B cell (primary cell): ENCODE results near the gene KCNK13. TPM values are rescaled to one million over a fixed set of nuclear protein-coding genes. Genes with fewer than 3 reads are reported as not detected.

ENCODE experiments used
- ATAC-seq: fragments of 200-7000 bp; cut with Tn5 transposase; one replicate; pipeline ENCODE4 v1.10.0; 2021; ENCODE audit warnings: low read depth, mild to moderate bottlenecking, moderate number of reproducible peaks, moderate library complexity
- CTCF ChIA-PET: fragments of 350-600 bp; sonication (Branson Sonifier 250); formaldehyde crosslinking; loops from one replicate; lab custom pipeline; 2021; ENCODE audit warnings: antibody characterized with exemption, inconsistent platforms; lab: Charles Lee
- POLR2A ChIA-PET: fragments of 350-600 bp; sonication (Branson Sonifier 250); formaldehyde crosslinking; loops from one replicate; lab custom pipeline; 2021; ENCODE audit warnings: antibody characterized with exemption; lab: Charles Lee
- DNase-seq: peaks from one replicate; pipeline ENCODE4 v3.0.0; 2013
- H2AFZ ChIP-seq: 2 replicates; pipeline ENCODE4 v1.6.1; 2012; ENCODE audit warnings: mild to moderate bottlenecking, low read depth, low read length; ENCODE audit not compliant: insufficient read depth, poor library complexity, severe bottlenecking
- H3K27ac ChIP-seq, 2 donors: 1 replicate in 1 of 2; 2 replicates in 1 of 2; pipeline ENCODE4 v1.5.1; 2012 to 2013; ENCODE audit warnings: low read length in 2 of 2, mild to moderate bottlenecking in 2 of 2, moderate library complexity in 1 of 2
- H3K27me3 ChIP-seq, 4 experiments: fragments of 200-600 bp in 1 of 4; sonication (generic) in 1 of 4; replicated peaks in 1 of 4; 1 replicate in 2 of 4; 2 replicates in 2 of 4; pipeline versions ENCODE4 v1.6.1 to v1.7.0; 2013 to 2016; ENCODE audit warnings: low read length in 3 of 4, mild to moderate bottlenecking in 2 of 4, mixed read lengths in 1 of 4, moderate library complexity in 1 of 4; ENCODE audit not compliant: insufficient read depth in 4 of 4, control insufficient read depth in 3 of 4; ENCODE audit errors: control extremely low read depth in 1 of 4
- H3K36me3 ChIP-seq, 2 experiments: replicated peaks in 1 of 2; 1 replicate in 1 of 2; 2 replicates in 1 of 2; pipeline versions ENCODE4 v1.6.1 to v1.7.1; 2013; ENCODE audit warnings: low read length in 1 of 2; ENCODE audit not compliant: insufficient read depth in 2 of 2, control insufficient read depth in 1 of 2; ENCODE audit errors: control extremely low read depth in 1 of 2, extremely low read depth in 1 of 2
- H3K4me1 ChIP-seq, 2 donors: fragments of 200-600 bp in 1 of 2; sonication (generic) in 1 of 2; 1 replicate in 1 of 2; 2 replicates in 1 of 2; pipeline versions ENCODE4 v1.5.1 to v1.6.1; 2013 to 2017; ENCODE audit warnings: low read length in 2 of 2; ENCODE audit not compliant: control insufficient read depth in 2 of 2, insufficient read depth in 2 of 2
- H3K4me2 ChIP-seq: replicated peaks from 2 replicates; pipeline ENCODE3; 2012; ENCODE audit warnings: mild to moderate bottlenecking, low read depth, low read length; ENCODE audit not compliant: poor library complexity, severe bottlenecking
- H3K4me3 ChIP-seq, 5 experiments: fragments of 200-600 bp in 1 of 5; sonication (generic) in 1 of 5; 1 replicate in 3 of 5; 2 replicates in 2 of 5; pipeline versions ENCODE4 v1.5.1 to v1.7.0; 2011 to 2016; ENCODE audit warnings: low read length in 4 of 5, mild to moderate bottlenecking in 4 of 5, low read depth in 2 of 5, control low read depth in 1 of 5, moderate library complexity in 1 of 5; ENCODE audit not compliant: insufficient read depth in 1 of 5; ENCODE audit errors: control extremely low read depth in 1 of 5, extremely low read depth in 1 of 5
- H3K79me2 ChIP-seq: fragments of 200-600 bp; sonication (generic); one replicate; pipeline ENCODE4 v1.6.0; 2016; ENCODE audit warnings: low read length; ENCODE audit not compliant: control insufficient read depth, insufficient read depth
- H3K9ac ChIP-seq: fragments of 200-600 bp; sonication (generic); 2 replicates; pipeline ENCODE4 v1.6.1; 2017; ENCODE audit warnings: mild to moderate bottlenecking, low read length, moderate library complexity
- H3K9me3 ChIP-seq, 3 donors: one replicate each; pipeline versions ENCODE4 v1.6.1 to v1.7.1; 2013; ENCODE audit warnings: low read length in 2 of 3; ENCODE audit not compliant: control insufficient read depth in 2 of 3, insufficient read depth in 1 of 3; ENCODE audit errors: control extremely low read depth in 1 of 3
- H4K20me1 ChIP-seq: 2 replicates; pipeline ENCODE4 v1.6.0; 2012; ENCODE audit warnings: mild to moderate bottlenecking, low read length; ENCODE audit not compliant: insufficient read depth, control insufficient read depth, poor library complexity, severe bottlenecking
- H3K27ac Mint-ChIP-seq: one replicate; pipeline ENCODE4 v1.8.0; 2021; ENCODE audit warnings: mixed read lengths
- H3K27me3 Mint-ChIP-seq: one replicate; pipeline ENCODE4 v1.8.0; 2021; ENCODE audit warnings: mixed read lengths
- H3K4me1 Mint-ChIP-seq: one replicate; pipeline ENCODE4 v1.8.0; 2021; ENCODE audit warnings: mixed read lengths
- H3K4me3 Mint-ChIP-seq: one replicate; pipeline ENCODE4 v1.8.0; 2021; ENCODE audit warnings: mixed read lengths
- H3K9me3 Mint-ChIP-seq: one replicate; pipeline ENCODE4 v1.8.0; 2022; ENCODE audit warnings: mixed read lengths; ENCODE audit not compliant: insufficient read depth
- EZH2 ChIP-seq: IDR thresholded peaks from 2 replicates; pipeline ENCODE4 v1.6.1; 2012; ENCODE audit warnings: borderline replicate concordance, low read depth, mild to moderate bottlenecking, moderate library complexity, low read length; ENCODE audit not compliant: insufficient read depth, poor library complexity, severe bottlenecking
- WGBS: methylation state at CpG from one replicate; pipeline ENCODE4 v1.1.5; 2013; ENCODE audit warnings: missing lambda C conversion rate; ENCODE audit not compliant: insufficient coverage; 5-methylcytosine and 5-hydroxymethylcytosine counted together
- intact Hi-C: fragments of 100-400 bp; cut with micrococcal nuclease; formaldehyde crosslinking; loops from one replicate; pipeline ENCODE4 v1.10.0; 2022
- polyA plus RNA-seq: library from polyadenylated mRNA; depleted of rRNA; stranded (reverse); fragments of >200 nt; gene quantifications from 2 replicates; pipeline ENCODE4 v1.2.3, GENCODE V29; 2012
- total RNA-seq, 2 donors: library from RNA; stranded (reverse); fragments of 120-200 nt in 1 of 2; gene quantifications; 1 replicate in 1 of 2; 2 replicates in 1 of 2; pipeline versions ENCODE4 v1.2.3 to v1.2.4, GENCODE V29; 2013 to 2022
- TF ChIP-seq, protein P1 (sequence below): fragments of 200-600 bp; IDR thresholded peaks from one replicate; pipeline ENCODE4 v1.8.0; 2022; ENCODE audit warnings: antibody characterized with exemption, mild to moderate bottlenecking

The KCNK13 gene
- total and polyA plus RNA-seq, 2 donors (not counting 1 experiment from before 2014, with no cell fraction given), result 0.03 TPM; not detected in 1

- WGBS, result no CpG with 5 or more reads among the region's 3 CpGs
- CTCF ChIA-PET, result no interaction called here
These were observed 99.3 kb downstream of the KCNK13 start for GRCh38 chr14:90161129-90161528.

DNA sequence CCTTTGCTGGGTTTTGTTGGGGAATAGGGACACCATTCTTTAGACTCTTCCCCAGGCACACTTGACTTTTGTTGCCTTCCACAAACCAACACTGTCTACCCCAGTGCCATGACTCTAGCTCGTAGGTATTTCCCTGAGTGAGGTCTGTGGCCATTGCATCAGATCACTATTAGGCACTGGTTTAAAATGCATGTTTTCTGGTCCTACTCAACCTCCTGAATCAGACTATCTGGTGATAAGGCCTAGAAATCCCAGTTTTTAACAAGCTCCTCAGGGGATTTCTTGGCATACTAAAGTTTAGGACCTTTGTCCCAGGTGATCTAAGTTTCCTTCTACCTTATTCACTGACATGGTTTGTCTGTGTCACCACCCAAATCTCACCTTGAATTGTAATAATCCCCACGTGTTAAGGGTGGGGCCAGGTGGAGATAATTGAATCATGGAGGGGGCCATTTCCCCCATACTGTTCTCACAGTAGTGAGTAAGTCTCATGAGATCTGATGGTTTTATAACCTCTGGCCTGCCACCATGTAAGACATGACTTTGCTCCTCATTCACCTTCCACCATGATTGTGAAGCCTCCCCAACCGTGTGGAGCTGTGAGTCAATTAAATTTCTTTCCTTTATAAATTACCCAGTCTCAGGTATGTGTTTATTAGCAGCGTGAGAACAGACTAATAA is 106.8 kb downstream of the KCNK13 start:
- H3K4me1 Mint-ChIP-seq, result no peaks in the 10 kb centered on the region
- H3K27ac ChIP-seq, result no peak overlapping the region
- ATAC-seq, result no peak
- peaks cover 5% of the 10 kb centered on the region for H3K9me3 Mint-ChIP-seq
- H3K9me3 ChIP-seq, result peaks cover 0 to 6% (median 0%) of the 10 kb centered on the region in 3 donors
- H3K79me2 ChIP-seq, result no peaks in the 10 kb centered on the region
- H3K4me3 Mint-ChIP-seq, result no peak overlapping the region
- ChIA-PET POLR2A (no interaction called here), CTCF (no interaction called here)
- intact Hi-C loops, result no loop called here
- no peak overlapping the region for H3K4me2 ChIP-seq
- no peak overlapping the region for H2AFZ ChIP-seq
- no peaks in the 10 kb centered on the region for H4K20me1 ChIP-seq
- H3K27me3 ChIP-seq, result no peaks in the 10 kb centered on the region
- TF ChIP-seq, protein P1, sequence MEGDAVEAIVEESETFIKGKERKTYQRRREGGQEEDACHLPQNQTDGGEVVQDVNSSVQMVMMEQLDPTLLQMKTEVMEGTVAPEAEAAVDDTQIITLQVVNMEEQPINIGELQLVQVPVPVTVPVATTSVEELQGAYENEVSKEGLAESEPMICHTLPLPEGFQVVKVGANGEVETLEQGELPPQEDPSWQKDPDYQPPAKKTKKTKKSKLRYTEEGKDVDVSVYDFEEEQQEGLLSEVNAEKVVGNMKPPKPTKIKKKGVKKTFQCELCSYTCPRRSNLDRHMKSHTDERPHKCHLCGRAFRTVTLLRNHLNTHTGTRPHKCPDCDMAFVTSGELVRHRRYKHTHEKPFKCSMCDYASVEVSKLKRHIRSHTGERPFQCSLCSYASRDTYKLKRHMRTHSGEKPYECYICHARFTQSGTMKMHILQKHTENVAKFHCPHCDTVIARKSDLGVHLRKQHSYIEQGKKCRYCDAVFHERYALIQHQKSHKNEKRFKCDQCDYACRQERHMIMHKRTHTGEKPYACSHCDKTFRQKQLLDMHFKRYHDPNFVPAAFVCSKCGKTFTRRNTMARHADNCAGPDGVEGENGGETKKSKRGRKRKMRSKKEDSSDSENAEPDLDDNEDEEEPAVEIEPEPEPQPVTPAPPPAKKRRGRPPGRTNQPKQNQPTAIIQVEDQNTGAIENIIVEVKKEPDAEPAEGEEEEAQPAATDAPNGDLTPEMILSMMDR, result no peak
- TF ChIP-seq EZH2, result no peak
- no peaks in the 10 kb centered on the region for H3K4me1 ChIP-seq
- no peaks in the 10 kb centered on the region for H3K36me3 ChIP-seq
- no peak overlapping the region for H3K4me3 ChIP-seq
- H3K27me3 Mint-ChIP-seq, result peaks cover 25% of the 10 kb centered on the region
- H3K9ac ChIP-seq, result no peak overlapping the region
- no peak for DNase-seq
- no peak overlapping the region for H3K27ac Mint-ChIP-seq
- WGBS, result 50% methylated on average over 1 of the region's 4 CpGs

More at GRCh38 chr14:90161129-90161528, 99.3 kb downstream of the KCNK13 start:
- no peaks in the 10 kb centered on the region for H3K4me1 Mint-ChIP-seq
- POLR2A ChIA-PET, result no interaction called here
- Histone ChIP-seq H3K4me1 (no peaks in the 10 kb centered on the region), H3K79me2 (no peaks in the 10 kb centered on the region), H3K27ac (no peak overlapping the region), H3K27me3 (peaks cover 0 to 3% (median 0%) of the 10 kb centered on the region in 4 experiments), H3K4me3 (no peak overlapping the region), H3K9me3 (peaks cover 0 to 6% (median 0%) of the 10 kb centered on the region in 3 donors), H4K20me1 (no peaks in the 10 kb centered on the region), H3K36me3 (no peaks in the 10 kb centered on the region), H3K9ac (no peak overlapping the region), H3K4me2 (no peak overlapping the region), H2AFZ (no peak overlapping the region)
- no peak overlapping the region for H3K27ac Mint-ChIP-seq
- H3K9me3 Mint-ChIP-seq, result peaks cover 3% of the 10 kb centered on the region
- TF ChIP-seq EZH2, result no peak
- TF ChIP-seq, protein P1, result no peak
- ATAC-seq (no peak), DNase-seq (no peak)
- H3K27me3 Mint-ChIP-seq, result peaks cover 14% of the 10 kb centered on the region
- H3K4me3 Mint-ChIP-seq, result no peak overlapping the region
- intact Hi-C loops, result no loop called here
